Smooth muscle cell (in vitro differentiated cells): Measurements from ENCODE around the gene APIP. TPM values are rescaled to one million over a fixed set of nuclear protein-coding genes. Genes with fewer than 3 reads are reported as not detected.
A peak's percentile ranks its signal among the peaks of the same experiment; 100 is the strongest.

Source experiments
- DNase-seq: peaks from one replicate; lab custom pipeline; 2025; ENCODE audit not compliant: unreplicated experiment; lab: John Stamatoyannopoulos, UW
- H2AFZ ChIP-seq: fragments of 200-600 bp; sonication (generic); 2 replicates; pipeline ENCODE4 v1.6.0; 2016; ENCODE audit warnings: antibody characterized with exemption, low read depth, mild to moderate bottlenecking
- H3F3A ChIP-seq: fragments of 200-600 bp; sonication (generic); 2 replicates; pipeline ENCODE4 v1.6.0; 2017; ENCODE audit warnings: antibody characterized with exemption, low read depth
- H3K27ac ChIP-seq: fragments of 200-600 bp; sonication (generic); 2 replicates; pipeline ENCODE4 v1.5.1; 2016; ENCODE audit warnings: low read depth, mild to moderate bottlenecking
- H3K27me3 ChIP-seq: fragments of 200-600 bp; sonication (generic); 2 replicates; pipeline ENCODE4 v1.6.1; 2016; ENCODE audit warnings: low read depth, mild to moderate bottlenecking
- H3K36me3 ChIP-seq: fragments of 200-600 bp; sonication (generic); 2 replicates; pipeline ENCODE4 v1.5.1; 2016; ENCODE audit warnings: low read depth
- H3K4me1 ChIP-seq: fragments of 200-600 bp; sonication (generic); 2 replicates; pipeline ENCODE4 v1.5.1; 2016; ENCODE audit warnings: low read depth
- H3K4me2 ChIP-seq: fragments of 200-600 bp; sonication (generic); 2 replicates; pipeline ENCODE4 v1.6.0; 2016; ENCODE audit warnings: mild to moderate bottlenecking
- H3K4me3 ChIP-seq: fragments of 200-600 bp; sonication (generic); 2 replicates; pipeline ENCODE4 v1.5.1; 2016; ENCODE audit warnings: mild to moderate bottlenecking
- H3K79me2 ChIP-seq: fragments of 200-600 bp; sonication (generic); 2 replicates; pipeline ENCODE4 v1.6.0; 2016; ENCODE audit warnings: low read depth, mild to moderate bottlenecking
- H3K9ac ChIP-seq: fragments of 200-600 bp; sonication (generic); 2 replicates; pipeline ENCODE4 v1.6.0; 2016; ENCODE audit warnings: low read depth
- H3K9me3 ChIP-seq: fragments of 200-600 bp; sonication (generic); replicated peaks from 2 replicates; pipeline ENCODE4 v1.5.1; 2016; ENCODE audit warnings: low read depth
- H4K20me1 ChIP-seq: fragments of 200-600 bp; sonication (generic); 2 replicates; pipeline ENCODE4 v1.6.0; 2016; ENCODE audit warnings: low read depth
- WGBS: methylation state at CpG from one replicate; pipeline ENCODE4 v1.1.7; 2016; ENCODE audit warnings: low lambda C conversion rate; 5-methylcytosine and 5-hydroxymethylcytosine counted together
- polyA plus RNA-seq: library from polyadenylated mRNA; unstranded; fragments of >200 nt; fragmentation: Nextera tagmentation; extraction: Ambion mirVana; gene quantifications from 2 replicates; pipeline ENCODE4 v1.2.1, GENCODE V29; 2016
- total RNA-seq: library from RNA; depleted of rRNA; stranded (reverse); fragments of >200 nt; gene quantifications from 2 replicates; pipeline ENCODE4 v1.2.3, GENCODE V29; 2014
- TF ChIP-seq, protein P1 (sequence below): fragments of 200-600 bp; sonication (generic); IDR thresholded peaks from 2 replicates; pipeline ENCODE4 v1.5.1; 2017; ENCODE audit warnings: borderline replicate concordance, mild to moderate bottlenecking, antibody characterized with exemption; ENCODE audit not compliant: insufficient read depth, poor library complexity, severe bottlenecking

Gene APIP
- total and polyA plus RNA-seq, 2 experiments from 2014 or later, result 12.8 to 24.9 TPM

GRCh38 chr11:34844463-34845112 is 71.6 kb downstream of the APIP start:
- Histone ChIP-seq H2AFZ (no peak overlapping the region), H3K27me3 (no peaks in the 10 kb centered on the region), H3K4me2 (no peak overlapping the region), H3K27ac (no peak overlapping the region), H3K4me3 (no peak overlapping the region), H4K20me1 (no peaks in the 10 kb centered on the region), H3K9ac (no peak overlapping the region), H3F3A (no peaks in the 10 kb centered on the region), H3K36me3 (no peaks in the 10 kb centered on the region), H3K9me3 (no peaks in the 10 kb centered on the region), H3K79me2 (no peaks in the 10 kb centered on the region), H3K4me1 (no peaks in the 10 kb centered on the region)
- WGBS, result 92% methylated on average over 5 of the region's 5 CpGs
- no peak for DNase-seq
- TF ChIP-seq, protein P1, sequence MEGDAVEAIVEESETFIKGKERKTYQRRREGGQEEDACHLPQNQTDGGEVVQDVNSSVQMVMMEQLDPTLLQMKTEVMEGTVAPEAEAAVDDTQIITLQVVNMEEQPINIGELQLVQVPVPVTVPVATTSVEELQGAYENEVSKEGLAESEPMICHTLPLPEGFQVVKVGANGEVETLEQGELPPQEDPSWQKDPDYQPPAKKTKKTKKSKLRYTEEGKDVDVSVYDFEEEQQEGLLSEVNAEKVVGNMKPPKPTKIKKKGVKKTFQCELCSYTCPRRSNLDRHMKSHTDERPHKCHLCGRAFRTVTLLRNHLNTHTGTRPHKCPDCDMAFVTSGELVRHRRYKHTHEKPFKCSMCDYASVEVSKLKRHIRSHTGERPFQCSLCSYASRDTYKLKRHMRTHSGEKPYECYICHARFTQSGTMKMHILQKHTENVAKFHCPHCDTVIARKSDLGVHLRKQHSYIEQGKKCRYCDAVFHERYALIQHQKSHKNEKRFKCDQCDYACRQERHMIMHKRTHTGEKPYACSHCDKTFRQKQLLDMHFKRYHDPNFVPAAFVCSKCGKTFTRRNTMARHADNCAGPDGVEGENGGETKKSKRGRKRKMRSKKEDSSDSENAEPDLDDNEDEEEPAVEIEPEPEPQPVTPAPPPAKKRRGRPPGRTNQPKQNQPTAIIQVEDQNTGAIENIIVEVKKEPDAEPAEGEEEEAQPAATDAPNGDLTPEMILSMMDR, result no peak

GRCh38 chr11:34843271-34843670 is 72.9 kb downstream of the APIP start:
- no peaks in the 10 kb centered on the region for H3F3A ChIP-seq
- no peak overlapping the region for H3K9ac ChIP-seq
- no peak for DNase-seq
- TF ChIP-seq, protein P1, result no peak
- no peak overlapping the region for H3K4me2 ChIP-seq
- H3K9me3 ChIP-seq, result no peaks in the 10 kb centered on the region
- H4K20me1 ChIP-seq, result no peaks in the 10 kb centered on the region
- no peak overlapping the region for H3K27ac ChIP-seq
- H3K79me2 ChIP-seq, result no peaks in the 10 kb centered on the region
- no peaks in the 10 kb centered on the region for H3K36me3 ChIP-seq
- H3K27me3 ChIP-seq, result no peaks in the 10 kb centered on the region
- H3K4me1 ChIP-seq, result no peaks in the 10 kb centered on the region
- H3K4me3 ChIP-seq, result no peak overlapping the region
- H2AFZ ChIP-seq, result no peak overlapping the region

- Histone ChIP-seq H2AFZ (no peak overlapping the region), H3K36me3 (no peaks in the 10 kb centered on the region), H3F3A (no peaks in the 10 kb centered on the region), H3K9ac (no peak overlapping the region), H4K20me1 (no peaks in the 10 kb centered on the region), H3K27ac (no peak overlapping the region), H3K4me2 (no peak overlapping the region), H3K4me1 (no peaks in the 10 kb centered on the region), H3K27me3 (no peaks in the 10 kb centered on the region), H3K9me3 (no peaks in the 10 kb centered on the region), H3K4me3 (no peak overlapping the region), H3K79me2 (no peaks in the 10 kb centered on the region)
- TF ChIP-seq, protein P1, result peak; percentile 28
- 60% methylated on average over 4 of the region's 4 CpGs for WGBS
- DNase-seq, result no peak
Observed at GRCh38 chr11:34840736-34841386, 75.3 kb downstream of the APIP start.

- no peaks in the 10 kb centered on the region for H3K4me1 ChIP-seq
- no peak for DNase-seq
- H3K4me3 ChIP-seq, result no peak overlapping the region
- H4K20me1 ChIP-seq, result no peaks in the 10 kb centered on the region
- TF ChIP-seq, protein P1, result no peak
- H3K4me2 ChIP-seq, result no peak overlapping the region
- no peaks in the 10 kb centered on the region for H3K36me3 ChIP-seq
- no peak overlapping the region for H3K27ac ChIP-seq
- H3K79me2 ChIP-seq, result no peaks in the 10 kb centered on the region
- H3K9ac ChIP-seq, result no peak overlapping the region
- no peaks in the 10 kb centered on the region for H3K27me3 ChIP-seq
- 91% methylated on average over 2 of the region's 2 CpGs for WGBS
- no peaks in the 10 kb centered on the region for H3F3A ChIP-seq
- no peaks in the 10 kb centered on the region for H3K9me3 ChIP-seq
- no peak overlapping the region for H2AFZ ChIP-seq
Observed at GRCh38 chr11:34839969-34840368, 76.2 kb downstream of the APIP start.
